DMS 273 treated with DMSO at 0.1 percent for 48 hours (cell line): ENCODE results near the gene CALHM4.

Experiments used
- DNase-seq: peaks from one replicate; lab custom pipeline; 2025; lab: John Stamatoyannopoulos, UW

CALHM4 gene

GRCh38 chr6:116553451-116553850 lies at the start of gene CALHM4:
CALHM4 (plus strand) TSS chr6:116553751; CDS start chr6:116553794, 43 bp downstream.
- DNase-seq: no peak

- no peak for DNase-seq
Measured at GRCh38 chr6:116507324-116507723, 46.2 kb upstream of the CALHM4 start.

- DNase-seq: no peak
Measured at GRCh38 chr6:116508527-116508926, 45.0 kb upstream of the CALHM4 start.

- DNase-seq: peak; percentile 4
Measured at GRCh38 chr6:116511424-116512110, 42.0 kb upstream of the CALHM4 start, which contains the start of gene CALHM5. CALHM5 (plus strand) TSS chr6:116511639; CDS start chr6:116511697, 58 bp downstream.

GRCh38 chr6:116512111-116512559 lies 41.4 kb upstream of the CALHM4 start:
- DNase-seq: no peak

GRCh38 chr6:116512734-116513133 lies 40.8 kb upstream of the CALHM4 start:
- DNase-seq: no peak

GRCh38 chr6:116513224-116513875 lies 40.2 kb upstream of the CALHM4 start:
- no peak for DNase-seq

- no peak for DNase-seq
Measured at GRCh38 chr6:116514111-116514510, 39.4 kb upstream of the CALHM4 start.

- DNase-seq: no peak
Measured at GRCh38 chr6:116515141-116515540, 38.4 kb upstream of the CALHM4 start.

DNA sequence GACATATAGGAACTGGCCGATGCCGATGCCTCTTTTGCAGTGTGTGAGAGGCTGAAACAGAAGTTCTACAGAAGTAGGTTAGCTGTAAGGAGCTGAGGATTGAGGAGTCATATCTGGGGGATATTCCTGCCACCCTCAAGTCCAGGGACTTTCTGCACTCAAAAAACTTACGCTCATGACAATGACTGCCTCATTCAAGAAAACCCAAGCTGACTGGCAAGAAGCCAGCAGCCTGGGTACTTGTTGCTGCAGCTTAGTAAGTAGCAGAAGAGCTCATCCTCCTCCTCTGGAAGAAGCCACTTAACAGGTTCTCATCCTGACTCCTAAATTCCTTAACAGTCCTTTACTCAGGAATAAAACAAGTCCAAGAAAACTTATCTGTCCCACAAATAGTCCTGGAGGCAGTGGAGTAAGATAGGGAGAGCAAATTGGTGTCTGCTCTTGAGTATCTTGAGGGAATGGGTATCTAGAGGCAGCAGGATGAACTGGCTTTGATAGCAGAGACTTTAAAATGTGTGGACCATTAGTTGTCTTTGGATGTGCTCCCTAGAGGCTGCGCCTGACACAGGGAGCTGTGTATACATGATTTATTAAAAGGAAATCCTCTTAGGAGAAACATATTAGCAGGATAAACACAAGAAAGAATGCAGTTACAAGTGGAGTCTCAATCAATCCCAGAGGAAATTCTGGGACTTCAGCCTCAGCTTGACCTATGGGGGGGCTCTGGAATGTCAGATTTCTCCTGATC lies 34.8 kb upstream of the CALHM4 start:
- no peak for DNase-seq

GRCh38 chr6:116522896-116523295 lies 30.7 kb upstream of the CALHM4 start:
- DNase-seq: no peak

DNA sequence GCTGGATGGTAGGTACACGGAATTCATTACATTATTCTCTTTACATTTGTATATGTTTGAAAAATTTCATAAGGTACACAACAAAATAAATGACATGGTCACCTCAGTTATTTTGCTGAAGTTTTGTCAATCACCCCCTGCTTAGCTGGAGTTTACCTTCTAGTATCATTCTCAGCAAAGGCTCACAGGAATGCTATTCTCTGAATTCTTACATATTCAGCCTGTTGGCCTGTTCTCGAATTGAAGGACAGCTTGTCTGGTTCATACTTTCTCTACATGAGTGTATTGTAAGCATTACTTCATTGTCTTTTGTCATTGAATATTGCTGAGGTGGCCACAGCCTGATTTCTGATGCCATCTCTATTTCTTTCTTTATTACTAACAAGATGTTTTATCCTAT lies 29.3 kb upstream of the CALHM4 start:
- DNase-seq: no peak

GRCh38 chr6:116528133-116528532 lies 25.4 kb upstream of the CALHM4 start:
- DNase-seq: no peak

DNA sequence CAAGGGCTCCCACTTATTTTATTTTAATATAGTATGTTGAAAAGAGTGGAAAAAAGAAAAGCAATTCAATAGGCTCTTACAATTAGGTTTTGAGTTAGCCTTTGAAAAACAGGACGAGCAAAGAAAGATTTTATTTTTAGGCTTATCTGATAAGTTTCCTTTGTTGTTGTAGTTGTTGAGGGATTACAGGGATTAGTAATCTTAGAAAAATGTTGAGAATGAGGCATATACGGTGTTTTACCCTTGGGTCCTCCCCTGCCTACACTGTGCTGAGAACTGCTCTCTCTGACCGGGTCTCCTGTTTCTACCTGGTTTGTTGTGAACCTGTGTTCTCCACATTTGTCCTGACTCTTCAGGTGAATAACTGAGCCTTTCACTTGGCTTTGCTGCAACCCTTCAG lies 24.8 kb upstream of the CALHM4 start:
- no peak for DNase-seq

- DNase-seq: no peak
Measured at GRCh38 chr6:116529466-116530290, 23.9 kb upstream of the CALHM4 start.

- no peak for DNase-seq
Measured at GRCh38 chr6:116530436-116530835, 23.1 kb upstream of the CALHM4 start.

DNA sequence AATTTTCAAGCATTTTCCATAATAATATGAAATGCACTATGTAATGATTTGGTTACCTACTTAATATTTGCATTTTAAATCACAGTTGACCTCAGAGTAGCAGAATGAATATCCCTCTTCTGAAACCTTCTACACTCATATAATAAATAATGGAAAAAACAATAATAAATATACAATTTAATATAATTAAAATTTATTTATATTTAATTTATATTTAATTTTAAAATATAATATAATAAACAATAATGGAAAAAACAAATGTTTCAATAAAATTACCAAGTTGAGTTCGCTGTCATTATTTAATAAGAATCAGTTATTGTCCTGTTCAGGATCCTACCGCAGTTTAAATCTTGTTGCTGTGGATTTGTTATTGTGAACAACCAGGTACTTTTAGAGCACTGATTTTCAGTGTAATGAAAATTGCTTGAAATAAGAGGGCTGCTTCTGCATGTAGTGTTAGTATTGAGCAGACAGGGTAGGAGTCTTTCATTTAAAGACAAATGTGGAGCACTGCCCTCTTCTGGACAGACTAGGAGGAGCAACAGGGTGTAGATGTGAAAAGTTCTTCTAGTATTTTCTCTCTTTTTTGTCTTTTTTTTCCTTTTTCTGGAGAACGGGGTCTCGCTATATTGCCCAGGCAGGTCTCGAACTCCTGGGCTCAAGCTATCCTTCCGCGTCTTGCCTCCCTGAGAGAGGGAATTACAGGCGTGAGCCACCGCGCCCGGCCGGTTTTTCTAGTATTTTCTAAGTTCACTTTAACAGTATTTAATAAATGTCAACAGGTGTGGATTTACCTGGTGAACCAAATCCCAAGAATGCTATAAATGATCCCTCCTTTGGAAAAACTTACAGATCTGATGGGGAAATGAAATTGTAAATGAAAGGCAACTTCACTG lies 21.6 kb upstream of the CALHM4 start:
- DNase-seq: peak; percentile 31

DNA sequence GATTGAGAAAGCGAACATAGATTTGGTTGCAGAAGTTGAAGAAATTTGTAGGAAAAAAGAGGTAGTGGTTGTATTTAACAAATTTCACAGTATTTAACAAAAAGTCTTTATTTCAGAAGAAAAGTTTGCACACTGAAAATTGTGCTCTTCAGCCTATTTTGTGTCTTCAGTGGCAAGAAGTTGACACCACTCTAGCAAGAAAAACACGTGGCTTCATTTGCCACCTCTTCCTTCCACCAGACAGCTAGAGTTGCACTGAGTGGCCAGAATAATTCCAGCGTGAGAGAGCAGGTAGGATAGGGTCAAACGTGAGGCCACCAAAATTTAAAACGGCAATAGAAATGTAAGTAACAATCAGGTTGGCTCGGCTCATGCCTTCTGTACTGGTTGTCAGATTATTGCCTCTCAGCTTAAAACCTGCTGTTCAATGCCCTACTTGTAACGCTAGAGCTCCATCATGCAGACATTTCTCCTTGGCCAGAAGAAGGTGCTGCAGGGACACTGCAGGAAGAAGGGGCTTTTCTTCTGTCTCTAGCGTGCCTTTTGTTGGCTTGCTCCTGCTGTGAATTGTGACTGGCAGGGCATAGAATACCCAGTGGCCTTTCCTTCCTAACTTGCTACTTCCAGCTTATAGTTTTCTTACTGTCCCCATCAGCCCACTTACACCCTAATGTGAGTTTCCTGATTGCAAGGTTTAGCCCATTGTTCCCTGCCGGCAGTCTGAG lies 20.2 kb upstream of the CALHM4 start:
- no peak for DNase-seq

- DNase-seq: no peak
Measured at GRCh38 chr6:116535109-116535508, 18.4 kb upstream of the CALHM4 start.

- DNase-seq: peak; percentile 5
Measured at GRCh38 chr6:116536216-116536621, 17.3 kb upstream of the CALHM4 start.
